HCT116 (cell line): ENCODE data around the gene SORBS1.

Source experiments
- EZH2phosphoT487 ChIP-seq: fragments of 200-600 bp; IDR thresholded peaks from 2 replicates; pipeline ENCODE4 v1.6.1; 2018; ENCODE audit warnings: antibody characterized with exemption, borderline replicate concordance
- TF ChIP-seq, protein P1 (sequence below): IDR thresholded peaks from 2 replicates; pipeline ENCODE4 v1.6.1; 2012

DNA sequence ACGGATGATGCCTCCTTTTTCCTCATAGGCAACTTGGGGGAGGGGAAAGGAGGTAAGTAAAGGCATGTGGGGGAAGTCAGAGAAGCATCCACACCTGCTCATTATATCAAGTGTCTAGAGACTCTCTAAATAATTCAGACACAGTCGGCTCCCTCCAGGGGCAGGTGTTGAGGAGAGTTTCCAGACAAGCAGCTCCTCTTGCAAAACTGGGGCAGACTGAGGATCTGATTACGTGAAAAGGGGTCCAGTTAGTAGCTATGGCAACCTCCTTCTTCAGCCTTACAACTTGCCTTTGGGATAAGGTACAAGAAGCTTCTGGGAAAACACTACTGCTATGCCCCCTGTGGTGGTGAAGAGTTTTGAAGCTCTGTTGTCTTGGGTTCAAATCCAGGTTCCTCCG is 39.0 kb upstream of the SORBS1 start:
- no peak for TF ChIP-seq EZH2phosphoT487
- TF ChIP-seq, protein P1, sequence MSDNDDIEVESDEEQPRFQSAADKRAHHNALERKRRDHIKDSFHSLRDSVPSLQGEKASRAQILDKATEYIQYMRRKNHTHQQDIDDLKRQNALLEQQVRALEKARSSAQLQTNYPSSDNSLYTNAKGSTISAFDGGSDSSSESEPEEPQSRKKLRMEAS, result no peak
